Activated CD4-positive, alpha-beta T cell treated with anti-CD3 and anti-CD28 coated beads for 36 hours (primary cell): Measurements from ENCODE around the gene USP10. TPM values are rescaled to one million over a fixed set of nuclear protein-coding genes. Genes with fewer than 3 reads are reported as not detected.
A peak's percentile ranks its signal among the peaks of the same experiment; 100 is the strongest.

Experiments
- ATAC-seq: fragments of 200-7000 bp; cut with Tn5 transposase; one replicate; pipeline ENCODE4 v1.10.0; 2021; ENCODE audit warnings: mild to moderate bottlenecking, moderate library complexity
- CTCF ChIA-PET: fragments of 350-600 bp; sonication (Branson Sonifier 250); formaldehyde crosslinking; loops from one replicate; lab custom pipeline; 2021; ENCODE audit warnings: antibody characterized with exemption; lab: Charles Lee
- POLR2A ChIA-PET: fragments of 350-600 bp; sonication (Branson Sonifier 250); formaldehyde crosslinking; loops from one replicate; lab custom pipeline; 2021; ENCODE audit warnings: antibody characterized with exemption, inconsistent platforms; lab: Charles Lee
- DNase-seq: peaks from one replicate; pipeline ENCODE4 v3.0.0-alpha.2; 2020
- H3K27ac Mint-ChIP-seq: one replicate; pipeline ENCODE4 v1.8.0; 2021; ENCODE audit warnings: mixed read lengths
- H3K27me3 Mint-ChIP-seq: one replicate; pipeline ENCODE4 v1.8.0; 2021; ENCODE audit warnings: mixed read lengths
- H3K36me3 Mint-ChIP-seq: one replicate; pipeline ENCODE4 v1.8.0; 2021; ENCODE audit warnings: low read depth, mixed read lengths
- H3K4me1 Mint-ChIP-seq: one replicate; pipeline ENCODE4 v1.8.0; 2021; ENCODE audit warnings: mixed read lengths
- H3K4me3 Mint-ChIP-seq: one replicate; pipeline ENCODE4 v1.8.0; 2021; ENCODE audit warnings: mild to moderate bottlenecking, moderate library complexity, mixed read lengths
- H3K9me3 Mint-ChIP-seq: one replicate; pipeline ENCODE4 v1.8.0; 2021; ENCODE audit warnings: low read depth, mixed read lengths
- intact Hi-C, 2 experiments: fragments of 100-400 bp; cut with DNase I in 1 of 2; cut with micrococcal nuclease in 1 of 2; formaldehyde crosslinking; loops; one replicate each; pipeline versions ENCODE4 v1.14.2 to v1.15.1; 2022 to 2024; cut with DNase I, micrococcal nuclease
- total RNA-seq, 2 experiments: library from RNA; stranded (reverse); gene quantifications; one replicate each; pipeline ENCODE4 v1.2.3, GENCODE V29; 2021

USP10 gene
- total RNA-seq, 2 experiments from 2014 or later = 117 to 133 TPM

DNA sequence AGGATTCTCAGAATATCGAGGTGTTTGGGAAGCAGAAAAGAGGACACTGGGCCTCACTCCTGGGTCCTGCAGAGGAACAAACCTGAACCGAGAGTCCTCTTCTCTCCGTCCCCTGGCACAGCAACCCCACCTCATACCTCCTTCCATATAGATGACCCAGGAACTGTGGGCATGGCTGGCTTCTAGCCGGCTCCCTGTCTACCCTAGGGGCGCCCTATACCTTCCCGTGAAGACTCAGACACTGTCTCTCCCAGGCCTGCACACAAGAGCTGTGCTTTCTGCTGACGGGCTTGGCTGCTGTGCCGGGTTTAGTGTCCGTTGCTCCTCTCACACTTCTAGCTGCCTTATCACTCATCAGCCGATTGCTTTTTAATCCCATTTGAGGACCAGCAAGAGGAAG is 73.5 kb downstream of the USP10 start:
- DNase-seq (no peak), ATAC-seq (no peak)
- intact Hi-C loops = no loop called here
- Mint-ChIP-seq H3K27me3 (no peaks in the 10 kb centered on the region), H3K4me1 (no peaks in the 10 kb centered on the region), H3K4me3 (no peak overlapping the region), H3K9me3 (no peaks in the 10 kb centered on the region), H3K36me3 (peaks cover 49% of the 10 kb centered on the region), H3K27ac (no peak overlapping the region)
- CTCF ChIA-PET = interaction anchor here (0.9 to 1.7 kb wide), 3 partner anchors 9 to 179 kb away, joined by 3 read pairs; no protein-coding TSS in a partner anchor
- POLR2A ChIA-PET = no interaction called here

DNA sequence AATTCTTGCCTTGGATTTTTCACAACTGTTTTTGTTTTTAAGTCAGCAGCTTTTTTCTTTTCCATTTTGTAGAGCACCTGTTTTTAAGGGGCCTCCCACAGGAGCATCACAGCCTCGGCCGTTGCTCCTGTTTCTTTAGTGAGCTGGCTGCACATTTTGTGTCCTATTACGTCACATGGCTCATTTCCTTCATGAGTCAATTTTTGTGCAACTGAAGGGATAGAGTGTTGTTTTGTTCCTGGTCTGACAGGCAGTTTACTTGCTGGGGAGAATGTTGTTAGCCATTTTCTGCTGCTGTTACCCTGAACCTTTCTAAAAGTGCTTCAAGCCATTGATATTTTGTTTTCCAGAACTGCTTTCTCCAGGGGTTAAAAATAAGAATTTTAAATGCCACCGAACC is 75.0 kb downstream of the USP10 start:
- POLR2A ChIA-PET = no interaction called here
- CTCF ChIA-PET = interaction anchor here (1.7 kb wide), 1 partner anchor 10 kb away, joined by 4 read pairs; no protein-coding TSS in a partner anchor
- DNase-seq (no peak), ATAC-seq (no peak)
- H3K36me3 Mint-ChIP-seq = peaks cover 48% of the 10 kb centered on the region
- no peaks in the 10 kb centered on the region for H3K27me3 Mint-ChIP-seq
- no peak overlapping the region for H3K4me3 Mint-ChIP-seq
- intact Hi-C loops = no loop called here
- no peaks in the 10 kb centered on the region for H3K9me3 Mint-ChIP-seq
- no peaks in the 10 kb centered on the region for H3K4me1 Mint-ChIP-seq
- H3K27ac Mint-ChIP-seq = peak overlapping the region; percentile 14

DNA sequence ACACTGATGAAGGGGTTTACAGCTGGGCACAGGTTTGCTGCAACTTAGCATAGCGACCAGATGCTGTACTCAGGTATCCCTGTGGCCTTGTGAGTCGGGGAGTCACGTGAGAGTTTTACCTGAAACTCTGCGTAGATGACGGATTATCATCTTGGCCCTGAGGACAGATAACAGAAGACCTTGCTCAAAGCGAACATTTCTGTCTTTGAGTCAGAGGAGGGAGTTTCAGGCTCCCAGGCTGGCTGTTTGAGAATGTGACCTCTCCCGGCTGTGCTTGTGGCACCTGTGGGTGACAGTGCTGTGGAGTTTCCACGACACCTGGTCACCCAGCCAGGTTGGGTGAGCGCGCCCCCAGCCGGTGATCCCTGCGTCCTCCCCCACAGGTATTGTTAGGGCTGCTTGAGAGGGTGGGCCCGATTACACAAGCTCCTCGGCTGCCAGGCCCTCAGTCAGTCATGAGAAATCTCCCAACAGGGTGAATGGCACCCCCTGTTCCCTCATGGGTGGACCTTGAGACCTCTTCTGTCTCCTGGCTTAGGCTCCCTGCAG is 75.5 kb downstream of the USP10 start:
- Mint-ChIP-seq H3K27ac (peak overlapping the region; percentile 34), H3K27me3 (no peaks in the 10 kb centered on the region), H3K4me1 (no peaks in the 10 kb centered on the region), H3K36me3 (peaks cover 49% of the 10 kb centered on the region), H3K9me3 (no peaks in the 10 kb centered on the region), H3K4me3 (no peak overlapping the region)
- ChIA-PET CTCF (interaction anchor here (1.7 kb wide), 1 partner anchor 10 kb away, joined by 4 read pairs; no protein-coding TSS in a partner anchor), POLR2A (no interaction called here)
- intact Hi-C loops = no loop called here
- ATAC-seq (no peak), DNase-seq (no peak)

DNA sequence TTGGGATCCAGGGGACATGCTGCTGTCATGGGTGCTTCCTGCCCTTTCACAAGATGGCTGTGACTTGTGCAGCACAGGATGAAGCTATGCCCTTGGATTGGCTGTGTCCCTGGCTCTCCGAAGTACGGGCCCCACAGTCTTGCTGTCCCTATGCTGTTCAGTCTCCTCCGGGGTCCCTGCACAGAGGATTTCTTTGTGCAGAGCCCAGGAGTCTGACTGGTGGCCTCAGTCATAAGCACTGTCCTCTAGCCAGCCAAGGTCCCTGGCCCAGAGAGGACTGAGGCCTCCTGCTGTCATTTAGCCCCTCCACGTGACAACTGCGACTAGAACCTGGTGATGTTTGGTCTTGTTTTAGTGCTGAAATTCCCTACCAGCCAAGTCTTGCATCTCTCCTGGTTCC is 77.6 kb downstream of the USP10 start:
- ChIA-PET POLR2A (no interaction called here), CTCF (no interaction called here)

DNA sequence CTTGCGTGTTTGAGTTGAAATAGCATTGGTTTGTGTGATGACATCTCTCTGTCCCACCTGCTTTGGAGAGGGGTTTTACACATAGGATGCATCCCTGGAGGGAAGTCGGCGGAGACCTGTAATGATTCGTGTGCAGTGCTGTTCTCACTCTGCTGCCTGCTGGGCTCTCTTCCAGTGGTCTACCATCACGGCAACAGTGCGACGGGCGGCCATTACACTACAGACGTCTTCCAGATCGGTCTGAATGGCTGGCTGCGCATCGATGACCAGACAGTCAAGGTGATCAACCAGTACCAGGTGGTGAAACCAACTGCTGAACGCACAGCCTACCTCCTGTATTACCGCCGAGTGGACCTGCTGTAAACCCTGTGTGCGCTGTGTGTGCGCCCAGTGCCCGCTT is 78.9 kb downstream of the USP10 start:
- H3K27me3 Mint-ChIP-seq = no peaks in the 10 kb centered on the region
- no peak overlapping the region for H3K4me3 Mint-ChIP-seq
- POLR2A ChIA-PET = no interaction called here
- no peak for DNase-seq
- intact Hi-C loops = no loop called here
- no peaks in the 10 kb centered on the region for H3K9me3 Mint-ChIP-seq
- no peaks in the 10 kb centered on the region for H3K4me1 Mint-ChIP-seq
- no peak for ATAC-seq
- CTCF ChIA-PET = no interaction called here
- H3K27ac Mint-ChIP-seq = no peak overlapping the region
- peaks cover 36% of the 10 kb centered on the region for H3K36me3 Mint-ChIP-seq

More for the DNA sequence above, 77.6 kb downstream of the USP10 start:
- no peak for DNase-seq
- peaks cover 44% of the 10 kb centered on the region for H3K36me3 Mint-ChIP-seq
- H3K4me3 Mint-ChIP-seq = no peak overlapping the region
- no peak for ATAC-seq
- H3K4me1 Mint-ChIP-seq = no peaks in the 10 kb centered on the region
- no peaks in the 10 kb centered on the region for H3K9me3 Mint-ChIP-seq
- intact Hi-C loops = no loop called here
- no peak overlapping the region for H3K27ac Mint-ChIP-seq
- no peaks in the 10 kb centered on the region for H3K27me3 Mint-ChIP-seq

DNA sequence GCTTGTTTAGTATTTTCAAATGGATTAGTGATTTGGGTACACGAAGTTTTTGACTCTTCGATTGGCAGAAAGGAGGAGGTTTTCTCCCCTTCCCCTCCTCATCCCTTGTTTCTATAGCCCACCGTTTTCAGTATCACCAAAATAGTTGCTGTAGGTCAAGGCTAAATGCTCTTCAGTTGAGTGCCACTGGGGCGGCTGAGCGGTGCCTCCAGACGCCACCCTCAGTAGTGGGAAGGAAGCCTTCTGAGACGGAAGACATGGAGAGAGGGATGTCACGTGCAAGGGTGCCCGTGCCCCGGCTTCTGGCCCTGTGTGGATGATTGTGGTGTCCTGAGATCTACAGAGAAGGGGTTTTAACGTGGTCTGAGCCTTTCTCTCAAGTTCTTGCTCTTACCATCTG is 80.3 kb downstream of the USP10 start:
- CTCF ChIA-PET = interaction anchor here (1.1 to 1.4 kb wide), 4 partner anchors 9 to 191 kb away, joined by 3 to 4 read pairs (median 4); no protein-coding TSS in a partner anchor
- H3K27me3 Mint-ChIP-seq = no peaks in the 10 kb centered on the region
- DNase-seq (no peak), ATAC-seq (no peak)
- no peaks in the 10 kb centered on the region for H3K4me1 Mint-ChIP-seq
- H3K4me3 Mint-ChIP-seq = no peak overlapping the region
- H3K27ac Mint-ChIP-seq = no peak overlapping the region
- POLR2A ChIA-PET = no interaction called here
- H3K9me3 Mint-ChIP-seq = no peaks in the 10 kb centered on the region
- H3K36me3 Mint-ChIP-seq = peaks cover 32% of the 10 kb centered on the region
- intact Hi-C loops = no loop called here

DNA sequence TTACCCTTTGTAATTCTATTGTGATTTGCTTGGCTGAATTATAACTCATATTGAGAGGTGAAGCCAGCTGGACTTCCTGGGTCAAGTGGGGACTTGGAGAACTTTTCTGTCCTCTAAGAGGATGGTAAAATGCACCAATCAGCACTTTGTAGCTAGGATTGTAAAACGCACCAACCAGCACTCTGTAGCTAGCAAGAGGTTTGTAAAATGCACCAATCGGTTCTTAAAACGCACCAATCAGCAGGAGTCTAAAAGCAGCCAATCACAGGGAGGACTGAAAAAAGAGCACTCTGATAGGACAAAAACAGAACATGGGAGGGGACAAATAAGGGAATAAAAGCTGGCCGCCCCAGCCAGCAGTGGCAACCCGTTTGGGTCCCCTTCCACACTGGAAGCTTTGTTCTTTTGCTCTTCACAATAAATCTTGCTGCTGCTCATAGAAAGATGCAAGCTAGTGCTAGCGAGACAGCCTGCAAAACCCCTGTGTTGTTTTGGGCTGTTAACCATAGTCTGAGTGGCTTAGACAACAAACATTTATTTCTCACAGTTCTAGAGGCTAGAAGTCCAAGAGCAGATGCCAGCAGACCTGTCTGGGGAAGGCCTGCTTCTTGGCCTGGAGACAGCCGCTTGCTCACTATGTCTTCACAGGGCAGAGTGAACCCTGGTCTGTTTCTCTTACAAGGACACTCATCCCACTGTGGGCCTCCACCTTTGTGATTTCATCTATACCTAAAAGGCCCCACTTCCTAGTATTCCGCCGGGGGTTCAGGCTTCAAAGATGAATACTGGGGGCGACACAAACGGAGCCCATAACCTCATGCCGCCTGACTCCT is 81.0 kb downstream of the USP10 start:
- no peaks in the 10 kb centered on the region for H3K9me3 Mint-ChIP-seq
- ChIA-PET POLR2A (no interaction called here), CTCF (interaction anchor here (1.1 to 1.4 kb wide), 4 partner anchors 10 to 190 kb away, joined by 3 to 4 read pairs (median 4); no protein-coding TSS in a partner anchor)
- intact Hi-C loops = no loop called here
- H3K27ac Mint-ChIP-seq = no peak overlapping the region
- H3K36me3 Mint-ChIP-seq = peaks cover 25% of the 10 kb centered on the region
- H3K4me3 Mint-ChIP-seq = no peak overlapping the region
- no peak for DNase-seq
- H3K27me3 Mint-ChIP-seq = no peaks in the 10 kb centered on the region
- H3K4me1 Mint-ChIP-seq = no peaks in the 10 kb centered on the region
- no peak for ATAC-seq

DNA sequence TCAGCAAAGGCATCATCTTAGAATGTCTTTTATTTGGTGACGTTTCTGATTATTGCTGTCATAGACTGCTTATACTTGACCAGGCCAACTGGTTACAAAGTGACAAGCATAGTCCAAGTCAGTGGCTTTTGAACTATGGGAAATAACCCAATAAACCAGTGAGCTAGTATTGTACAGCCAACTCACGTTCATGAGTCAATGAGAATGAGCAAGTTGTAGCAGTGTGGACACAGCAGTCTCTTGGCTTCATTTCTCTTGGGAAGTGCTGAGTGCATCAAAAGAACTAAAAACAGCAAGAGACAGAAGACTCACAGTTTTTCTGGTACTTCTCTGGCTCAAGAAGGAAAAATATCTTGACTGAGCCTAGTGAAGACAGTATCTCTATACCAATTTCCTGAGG is 83.0 kb downstream of the USP10 start:
- H3K9me3 Mint-ChIP-seq = no peaks in the 10 kb centered on the region
- H3K36me3 Mint-ChIP-seq = peaks cover 21% of the 10 kb centered on the region
- H3K27me3 Mint-ChIP-seq = no peaks in the 10 kb centered on the region
- no peak overlapping the region for H3K4me3 Mint-ChIP-seq
- CTCF ChIA-PET = no interaction called here
- H3K27ac Mint-ChIP-seq = no peak overlapping the region
- no peak for ATAC-seq
- no peak for DNase-seq
- intact Hi-C loops = no loop called here
- POLR2A ChIA-PET = no interaction called here
- H3K4me1 Mint-ChIP-seq = no peaks in the 10 kb centered on the region

DNA sequence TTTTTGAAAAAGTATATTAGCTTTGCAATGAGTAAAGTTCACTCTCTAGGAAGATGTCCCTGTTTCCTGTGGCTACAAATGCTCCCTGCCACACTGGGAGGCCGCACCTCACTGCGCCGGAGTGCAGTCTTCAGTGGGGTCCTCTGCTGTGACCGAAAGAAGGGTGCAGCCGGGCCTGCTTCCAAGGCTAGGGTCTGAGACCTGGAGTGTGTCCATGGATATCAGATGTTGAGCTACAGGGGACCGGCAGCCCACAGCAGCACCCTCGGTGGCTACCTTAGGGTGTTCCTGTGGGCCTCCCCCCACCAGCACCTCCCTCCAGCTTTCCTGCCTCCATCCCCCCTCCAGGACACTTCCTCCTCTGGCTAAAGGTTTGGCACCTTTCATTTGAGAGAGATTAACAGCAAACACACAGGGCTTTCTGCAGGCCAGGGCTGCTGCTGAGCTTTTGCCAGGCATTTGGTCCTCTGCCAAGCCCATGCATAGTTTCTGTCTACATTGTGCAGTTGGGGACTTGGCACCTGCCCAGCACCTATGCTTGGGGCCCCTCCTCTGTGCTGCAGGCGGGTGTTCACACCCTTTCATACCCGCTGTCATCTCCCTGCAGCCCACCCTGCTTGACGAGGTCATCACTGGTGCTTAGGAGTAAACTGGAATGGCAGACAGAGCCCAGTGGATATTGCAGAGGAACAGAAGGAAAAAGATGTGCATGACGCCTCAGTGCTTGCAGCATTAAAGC is 86.2 kb downstream of the USP10 start:
- Mint-ChIP-seq H3K9me3 (no peaks in the 10 kb centered on the region), H3K36me3 (no peaks in the 10 kb centered on the region), H3K27ac (no peak overlapping the region), H3K4me1 (no peaks in the 10 kb centered on the region), H3K27me3 (no peaks in the 10 kb centered on the region), H3K4me3 (no peak overlapping the region)
- ChIA-PET POLR2A (no interaction called here), CTCF (interaction anchor here (0.7 to 1.3 kb wide), 6 partner anchors 10 to 281 kb away, joined by 3 to 5 read pairs (median 4); no protein-coding TSS in a partner anchor)
- DNase-seq (no peak), ATAC-seq (no peak)
- intact Hi-C loops = no loop called here

DNA sequence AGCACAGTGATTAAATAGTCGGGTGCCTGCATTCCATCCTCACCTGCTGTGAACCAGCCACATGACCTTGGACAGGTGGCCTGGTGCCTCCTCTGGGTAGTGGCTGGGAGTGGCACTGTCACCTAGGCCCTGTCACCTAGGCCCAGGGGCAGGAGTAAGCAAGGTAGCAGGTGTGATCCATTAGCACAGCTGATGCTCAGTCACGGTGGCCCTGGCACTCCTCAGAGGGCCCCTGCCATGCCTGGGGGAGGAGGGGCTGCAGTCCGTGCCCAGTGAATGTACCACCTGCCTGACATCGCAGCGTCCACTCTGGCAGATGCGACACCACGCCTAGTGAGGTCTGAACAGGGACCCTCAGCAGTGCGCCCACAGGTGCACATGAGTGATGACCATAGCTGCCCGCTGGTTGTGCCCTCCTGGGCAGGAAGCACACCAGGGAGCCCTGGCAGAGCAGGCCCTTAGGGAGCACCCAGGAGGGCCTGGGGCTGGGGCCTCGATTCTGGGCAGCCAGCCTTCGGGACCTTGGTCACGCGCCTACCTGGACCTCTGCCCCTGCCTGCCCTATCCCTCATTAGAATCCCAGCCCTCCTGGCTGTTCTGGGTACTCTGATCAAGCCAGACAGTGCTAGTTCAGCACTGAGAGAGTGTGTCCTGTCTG is 86.9 kb downstream of the USP10 start:
- intact Hi-C loops = no loop called here
- DNase-seq = no peak
- no peak for ATAC-seq
- H3K4me3 Mint-ChIP-seq = no peak overlapping the region
- H3K4me1 Mint-ChIP-seq = no peaks in the 10 kb centered on the region
- no peaks in the 10 kb centered on the region for H3K9me3 Mint-ChIP-seq
- H3K27me3 Mint-ChIP-seq = no peaks in the 10 kb centered on the region
- no peak overlapping the region for H3K27ac Mint-ChIP-seq
- CTCF ChIA-PET = interaction anchor here (0.7 to 1.1 kb wide), 2 partner anchors 18 to 166 kb away, joined by 3 read pairs; no protein-coding TSS in a partner anchor
- H3K36me3 Mint-ChIP-seq = no peaks in the 10 kb centered on the region
- POLR2A ChIA-PET = no interaction called here

DNA sequence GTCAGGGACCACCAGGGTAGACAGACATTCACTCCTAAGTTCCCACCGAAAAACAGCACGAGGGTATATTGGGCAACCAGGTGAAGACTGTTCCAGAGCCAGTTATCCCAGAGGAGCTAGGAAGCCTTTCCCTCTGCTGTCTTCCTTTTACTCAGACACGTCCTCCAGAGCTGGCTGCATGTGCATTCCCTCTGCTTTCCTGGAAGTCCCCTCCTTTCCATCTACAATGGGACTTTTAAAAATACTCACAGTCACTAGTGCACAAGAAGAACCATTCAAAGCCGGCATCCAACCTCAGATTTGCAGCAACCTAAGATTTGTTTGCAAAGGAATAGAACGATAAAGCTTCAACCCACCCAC is 87.4 kb downstream of the USP10 start:
- no peaks in the 10 kb centered on the region for H3K4me1 Mint-ChIP-seq
- no peaks in the 10 kb centered on the region for H3K27me3 Mint-ChIP-seq
- CTCF ChIA-PET = no interaction called here
- no peak overlapping the region for H3K27ac Mint-ChIP-seq
- POLR2A ChIA-PET = no interaction called here
- intact Hi-C loops = no loop called here
- no peaks in the 10 kb centered on the region for H3K9me3 Mint-ChIP-seq
- no peak overlapping the region for H3K4me3 Mint-ChIP-seq
- no peaks in the 10 kb centered on the region for H3K36me3 Mint-ChIP-seq
- no peak for ATAC-seq
- no peak for DNase-seq
